ENCODE results near the gene CABP1. TPM values are rescaled to one million over a fixed set of nuclear protein-coding genes. Genes with fewer than 3 reads are reported as not detected.

Gene CABP1
- total RNA-seq, 4 donors from 2014 or later, result 0.60 to 7.5 (median 4.4) TPM; not detected in 1

- intact Hi-C loops (cut with DNase I; ENCODE audit: low total_unique reads) (loop anchor here (5.0 to 10.0 kb wide), 2 partner anchors 65 to 128 kb away; partner anchors contain the start of gene POP5), in situ Hi-C loops (cut with MboI; ENCODE audit: low pct_ligation_motif_present in 1 of 4, low pct_unique_long_range_greater_than_20kb in 1 of 4, low sequenced_read_pairs in 3 of 4) (loop anchor here in 3 of 4 donors (5.0 to 10.0 kb wide), 4 partner anchors 65 to 128 kb away; partner anchors contain the start of genes CABP1 (in 2 of the 3) and POP5 (in 1 of the 3))
Measured at GRCh38 chr12:120712610-120713009, 72.2 kb downstream of the CABP1 start.

DNA sequence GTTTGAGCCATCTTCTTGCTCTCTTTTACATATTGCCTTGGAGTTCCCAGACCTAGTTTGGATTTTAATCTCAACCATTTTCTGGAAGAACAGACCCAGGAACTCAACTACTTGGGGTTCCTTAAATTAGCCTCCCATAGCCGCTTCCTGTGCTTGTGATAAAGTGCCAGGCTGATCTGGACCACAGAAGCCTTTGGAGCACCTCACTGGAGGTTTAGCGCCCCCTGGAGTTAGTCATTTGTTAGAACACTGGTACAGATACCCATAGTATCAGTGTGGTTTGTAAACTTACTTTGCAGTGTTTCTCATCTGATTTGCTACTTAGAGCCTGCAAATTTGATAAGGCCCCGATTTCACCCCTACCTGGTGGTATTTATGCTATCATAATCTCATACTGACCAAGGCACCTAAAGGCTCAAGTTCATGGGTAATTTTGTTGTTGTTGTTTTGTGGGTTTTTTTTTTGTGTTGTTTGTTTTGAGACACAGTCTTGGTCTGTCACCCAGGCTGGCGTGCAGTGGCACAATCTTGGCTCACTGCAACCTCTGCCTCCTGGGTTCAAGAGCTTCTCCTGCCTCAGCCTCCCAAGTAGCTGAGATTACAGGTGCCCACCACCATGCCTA, 73.5 kb downstream of the CABP1 start:
- in situ Hi-C loops (cut with MboI; ENCODE audit: low pct_ligation_motif_present in 1 of 4, low pct_unique_long_range_greater_than_20kb in 1 of 4, low sequenced_read_pairs in 3 of 4), result loop anchor here in 3 of 4 donors (5.0 to 10.0 kb wide), 4 partner anchors 67 to 129 kb away; partner anchors contain the start of genes CABP1 (in 2 of the 3) and POP5 (in 1 of the 3)
- H3K9me3 ChIP-seq, result no peaks in the 10 kb centered on the region
- no peak overlapping the region for H3K4me3 ChIP-seq
- H3K36me3 ChIP-seq, result peaks cover 0 to 17% (median 0%) of the 10 kb centered on the region in 4 donors
- H3K27me3 ChIP-seq, result no peaks in the 10 kb centered on the region
- intact Hi-C loops (cut with DNase I; ENCODE audit: low total_unique reads), result loop anchor here (5.0 to 10.0 kb wide), 2 partner anchors 67 to 129 kb away; partner anchors contain the start of gene POP5
- WGBS, 2 donors (ENCODE audit: low coverage in 1 of 2), result 11 to 24% methylated on average over 2 to 4 of the region's 4 CpGs
- TF ChIP-seq POLR2A (IDR thresholded peaks at IDR 0.05), result no peak
- no peak for TF ChIP-seq POLR2AphosphoS5 (IDR thresholded peaks at IDR 0.05)
- TF ChIP-seq, protein P1, sequence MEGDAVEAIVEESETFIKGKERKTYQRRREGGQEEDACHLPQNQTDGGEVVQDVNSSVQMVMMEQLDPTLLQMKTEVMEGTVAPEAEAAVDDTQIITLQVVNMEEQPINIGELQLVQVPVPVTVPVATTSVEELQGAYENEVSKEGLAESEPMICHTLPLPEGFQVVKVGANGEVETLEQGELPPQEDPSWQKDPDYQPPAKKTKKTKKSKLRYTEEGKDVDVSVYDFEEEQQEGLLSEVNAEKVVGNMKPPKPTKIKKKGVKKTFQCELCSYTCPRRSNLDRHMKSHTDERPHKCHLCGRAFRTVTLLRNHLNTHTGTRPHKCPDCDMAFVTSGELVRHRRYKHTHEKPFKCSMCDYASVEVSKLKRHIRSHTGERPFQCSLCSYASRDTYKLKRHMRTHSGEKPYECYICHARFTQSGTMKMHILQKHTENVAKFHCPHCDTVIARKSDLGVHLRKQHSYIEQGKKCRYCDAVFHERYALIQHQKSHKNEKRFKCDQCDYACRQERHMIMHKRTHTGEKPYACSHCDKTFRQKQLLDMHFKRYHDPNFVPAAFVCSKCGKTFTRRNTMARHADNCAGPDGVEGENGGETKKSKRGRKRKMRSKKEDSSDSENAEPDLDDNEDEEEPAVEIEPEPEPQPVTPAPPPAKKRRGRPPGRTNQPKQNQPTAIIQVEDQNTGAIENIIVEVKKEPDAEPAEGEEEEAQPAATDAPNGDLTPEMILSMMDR (IDR thresholded peaks at IDR 0.05), result peak; percentile 79 to 88 (median 81)
- no peak for TF ChIP-seq EP300 (IDR thresholded peaks at IDR 0.05; ENCODE audit: low read depth)
- DNase-seq, result peak; percentile 72
- H3K4me1 ChIP-seq, result peaks cover 7 to 39% (median 22%) of the 10 kb centered on the region in 4 donors
- peak overlapping the region in 1 of 4 donors; percentile 3 for H3K27ac ChIP-seq

More at GRCh38 chr12:120712610-120713009, 72.2 kb downstream of the CABP1 start:
- Histone ChIP-seq H3K4me3 (no peak overlapping the region), H3K4me1 (peaks cover 7 to 29% (median 18%) of the 10 kb centered on the region in 4 donors), H3K27me3 (no peaks in the 10 kb centered on the region), H3K9me3 (no peaks in the 10 kb centered on the region), H3K36me3 (peaks cover 0 to 8% (median 0%) of the 10 kb centered on the region in 4 donors), H3K27ac (no peak overlapping the region)
- 64 to 83% methylated on average over 4 to 6 of the region's 6 CpGs for WGBS, 2 donors (ENCODE audit: low coverage in 1 of 2)
- TF ChIP-seq POLR2AphosphoS5 (IDR thresholded peaks at IDR 0.05) (no peak), POLR2A (IDR thresholded peaks at IDR 0.05) (no peak), EP300 (IDR thresholded peaks at IDR 0.05; ENCODE audit: low read depth) (no peak)
- TF ChIP-seq, protein P1 (IDR thresholded peaks at IDR 0.05), result no peak
- DNase-seq, result no peak

Other genes starting within 250 kb of the CABP1 start
- 1,000 to 10,000 TPM in 2 of 4 donors, 100 to 1,000 TPM in 2; 469 to 1,865 (median 1,048) TPM for gene COX6A1, start 202.5 kb upstream of the CABP1 start, total RNA-seq
- gene TRIAP1, start 194.2 kb upstream of the CABP1 start, total RNA-seq, result 10 to 100 TPM in 3 of 4 donors, 1 to 10 TPM in 1; 7.2 to 20.9 (median 11.9) TPM
- gene GATC, start 194.2 kb upstream of the CABP1 start, total RNA-seq, result 10 to 100 TPM; 15.5 to 21.6 (median 19.2) TPM
- 10 to 100 TPM; 33.7 to 93.8 (median 64.5) TPM for gene SRSF9, start 170.9 kb upstream of the CABP1 start, total RNA-seq
- gene DYNLL1, start 144.5 kb upstream of the CABP1 start, total RNA-seq, result 100 to 1,000 TPM in 3 of 4 donors, 10 to 100 TPM in 1; 60.5 to 291 (median 190) TPM
- gene COQ5, start 111.5 kb upstream of the CABP1 start, total RNA-seq, result 10 to 100 TPM; 20.9 to 34.9 (median 31.9) TPM
- 100 to 1,000 TPM; 204 to 317 (median 213) TPM for gene RNF10, start 106.3 kb upstream of the CABP1 start, total RNA-seq
- 10 to 100 TPM in 3 of 4 donors, not detected in 1; 31.5 to 56.5 (median 43.7) TPM for gene POP5, start 59.2 kb upstream of the CABP1 start, total RNA-seq
- 100 to 1,000 TPM in 3 of 4 donors, 10 to 100 TPM in 1; 75.6 to 153 (median 130) TPM for gene MLEC, start 46.5 kb downstream of the CABP1 start, total RNA-seq
- gene UNC119B, start 69.8 kb downstream of the CABP1 start, total RNA-seq, result 10 to 100 TPM in 3 of 4 donors, 1 to 10 TPM in 1; 9.8 to 25.4 (median 21.5) TPM
- 100 to 1,000 TPM; 224 to 338 (median 297) TPM for gene ACADS, start 85.2 kb downstream of the CABP1 start, total RNA-seq